Activated T-cell treated with anti-CD3 and anti-CD28 coated beads for 48 hours (primary cell): Measurements from ENCODE around the gene PCYT1B.

ENCODE experiments used
- DNase-seq: peaks from one replicate; pipeline ENCODE4 v3.0.0-alpha.2; 2020; ENCODE audit warnings: low read depth

PCYT1B gene

DNA sequence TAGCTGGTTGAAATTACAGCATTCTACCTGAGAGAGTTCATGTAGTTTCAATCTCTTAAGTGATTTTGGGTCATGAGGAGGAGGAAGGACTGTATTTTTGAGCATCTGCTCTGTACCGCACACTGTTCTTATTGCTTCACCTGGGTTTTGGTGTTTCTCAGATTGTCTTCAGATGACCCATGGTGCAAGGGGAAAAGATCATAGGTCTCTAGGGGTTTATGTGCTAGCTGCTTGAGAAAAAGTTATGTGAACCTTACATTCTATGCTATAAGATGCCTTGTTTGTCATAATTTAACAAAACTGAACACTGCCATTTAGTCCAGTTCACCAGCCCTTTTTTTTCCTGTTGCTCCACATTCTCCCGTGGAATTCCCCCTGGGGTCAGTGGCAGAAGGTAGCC is 121.7 kb downstream of the PCYT1B start:
- no peak for DNase-seq

DNA sequence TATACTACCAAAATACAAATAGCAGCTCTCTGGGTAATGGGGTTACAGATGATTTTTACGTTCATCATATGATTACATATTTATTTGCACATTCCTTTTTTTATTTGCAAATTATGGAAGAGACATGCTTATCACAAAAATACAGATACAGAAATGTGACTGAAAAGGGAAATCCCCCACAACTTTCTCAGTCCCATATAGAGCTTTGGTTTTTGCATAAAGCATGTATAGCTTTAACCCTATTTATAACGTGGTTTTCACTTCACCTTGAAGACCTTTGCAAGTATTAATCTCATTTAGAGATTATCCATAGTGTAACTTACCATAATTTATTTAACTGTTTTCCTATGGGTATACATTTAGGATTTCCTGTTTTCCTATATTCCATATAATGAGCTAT is 126.7 kb downstream of the PCYT1B start:
- DNase-seq: no peak

DNA sequence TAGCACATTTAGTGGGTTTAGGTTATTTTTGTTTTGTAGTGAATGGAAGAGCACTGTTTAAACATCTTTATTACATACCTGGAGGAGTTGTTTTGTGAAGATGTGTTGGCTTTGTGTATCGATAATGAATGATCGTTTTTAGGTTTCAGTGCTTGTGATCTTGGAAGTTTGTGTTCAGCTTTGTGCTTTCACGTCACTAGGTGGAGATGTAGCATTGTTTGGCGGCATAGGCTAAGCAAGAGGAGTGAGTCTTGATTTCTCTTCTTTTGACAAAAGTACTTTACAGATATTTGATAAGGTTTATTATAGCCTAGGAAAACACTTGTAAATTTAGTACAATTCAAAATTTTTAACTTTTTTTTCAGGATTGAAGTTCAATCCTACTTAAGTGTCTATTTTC is 131.7 kb downstream of the PCYT1B start:
- DNase-seq: no peak

DNA sequence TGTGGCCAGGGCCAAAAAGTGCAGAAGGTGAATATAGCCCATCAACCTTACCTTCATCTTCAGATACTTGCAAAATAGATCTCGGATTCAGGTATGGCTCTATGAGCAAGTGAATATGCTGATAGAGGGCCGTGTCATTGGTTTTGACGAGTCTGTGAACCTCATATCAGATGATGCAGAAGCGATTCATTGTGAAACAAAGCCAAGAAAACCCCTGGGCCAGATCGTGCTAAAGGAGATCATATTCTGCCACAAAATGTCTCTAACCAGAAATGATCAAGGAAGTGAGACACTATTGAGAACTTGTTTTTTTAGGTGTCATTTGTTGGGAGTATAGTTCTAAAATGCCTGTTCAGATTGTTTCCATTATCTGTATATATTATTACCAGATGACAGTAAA is 133.7 kb downstream of the PCYT1B start:
- DNase-seq: peak; percentile 18

DNA sequence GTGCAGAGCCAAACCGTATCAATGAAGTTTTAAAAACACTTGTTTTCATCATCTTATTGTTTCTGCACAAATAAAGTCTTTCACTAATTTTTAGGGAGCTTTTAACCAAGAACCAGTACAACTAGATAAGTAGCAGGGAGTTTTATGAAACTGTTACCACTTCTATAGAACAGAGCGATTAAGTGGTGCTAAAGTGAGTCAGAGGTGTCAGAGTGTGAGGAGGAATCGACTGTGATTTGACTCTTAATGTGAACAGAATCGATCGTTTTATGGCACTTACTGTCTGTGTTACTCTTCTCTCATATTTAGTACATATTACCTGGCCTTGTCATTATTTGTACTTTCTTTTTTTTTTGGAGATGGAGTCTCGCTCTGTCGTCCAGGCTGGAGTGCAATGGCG is 138.8 kb downstream of the PCYT1B start:
- DNase-seq: no peak
